HG03108 (cell line): ENCODE results near the gene ANOS1.

ENCODE experiments used
- ATAC-seq: cut with Tn5 transposase; IDR thresholded peaks from one replicate; pipeline ENCODE4 v1.9.1; 2021; ENCODE audit warnings: moderate library complexity; ENCODE audit not compliant: unreplicated experiment

The ANOS1 gene

DNA sequence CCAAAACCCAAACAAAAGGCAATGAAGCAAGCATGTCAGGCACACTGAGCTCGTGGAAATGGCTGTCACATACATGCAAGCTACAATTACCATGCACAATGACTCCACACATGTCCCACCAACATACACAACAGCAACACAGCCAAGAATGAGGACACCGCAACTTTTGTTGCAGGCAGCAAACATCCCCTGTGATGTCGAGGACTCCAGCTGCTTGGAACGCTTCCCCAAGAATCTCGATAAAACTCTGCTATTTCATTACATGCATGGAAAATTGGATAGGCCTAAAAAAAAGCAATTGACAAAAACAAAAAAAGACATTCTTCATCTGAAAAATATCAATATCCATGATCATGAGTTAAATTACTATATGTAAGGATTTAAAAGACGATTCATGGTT lies 11.8 kb downstream of the ANOS1 start:
- no peak for ATAC-seq

DNA sequence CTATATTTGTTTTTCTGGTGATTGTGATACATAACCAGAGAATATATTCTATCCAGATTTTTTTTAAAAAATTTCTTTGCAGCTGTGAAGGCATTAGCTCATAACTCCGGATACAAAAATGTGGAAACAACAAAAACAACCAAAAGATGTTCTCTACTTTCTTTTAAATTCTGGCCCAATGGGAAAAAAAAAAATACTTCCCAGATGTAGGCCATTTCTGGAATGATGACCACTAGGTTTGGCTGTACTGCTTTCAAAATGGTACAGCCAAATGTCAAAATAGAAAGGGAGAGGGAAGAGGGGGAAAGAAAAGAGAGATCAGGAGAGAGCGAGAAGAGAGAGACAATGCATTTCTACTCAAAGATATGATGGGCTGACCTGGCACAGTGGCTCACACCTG lies 14.6 kb downstream of the ANOS1 start:
- no peak for ATAC-seq

DNA sequence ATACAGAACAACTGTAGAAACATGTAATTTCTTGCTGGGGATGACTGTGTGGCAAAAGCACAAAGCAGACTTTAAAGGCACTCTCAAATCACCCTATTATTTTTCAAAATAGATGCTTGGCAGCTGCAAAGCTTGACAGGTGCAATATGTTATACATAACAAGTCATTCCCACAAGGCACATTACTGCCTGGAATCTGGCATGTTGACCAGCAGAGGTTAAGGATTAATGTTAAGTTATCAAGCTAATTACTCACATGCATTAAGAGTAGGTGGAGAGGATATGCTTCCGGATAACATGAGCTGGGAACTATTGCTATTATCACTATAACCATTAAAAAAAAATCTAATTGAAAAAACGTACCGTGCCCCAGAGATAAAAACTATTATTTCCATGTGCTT lies 17.8 kb downstream of the ANOS1 start:
- no peak for ATAC-seq

DNA sequence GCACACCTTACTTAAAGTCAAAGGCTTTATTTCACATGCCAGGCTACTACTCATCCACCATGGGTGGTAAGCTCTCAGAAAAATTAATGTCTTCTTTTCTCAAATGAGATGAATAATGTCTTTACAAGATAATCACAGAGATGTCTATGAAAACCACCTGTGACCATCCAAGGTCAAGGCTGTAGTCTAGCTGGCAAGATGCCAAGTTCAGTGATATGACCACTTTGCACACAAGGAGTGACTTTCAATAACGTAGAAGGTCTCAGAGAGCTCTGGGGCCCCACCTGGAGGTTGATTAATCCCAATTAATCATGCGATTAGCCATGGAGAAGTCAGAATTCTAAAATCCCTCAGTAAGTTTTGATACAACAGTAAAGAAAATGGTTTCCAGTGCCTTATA lies 20.5 kb downstream of the ANOS1 start:
- ATAC-seq, result no peak

DNA sequence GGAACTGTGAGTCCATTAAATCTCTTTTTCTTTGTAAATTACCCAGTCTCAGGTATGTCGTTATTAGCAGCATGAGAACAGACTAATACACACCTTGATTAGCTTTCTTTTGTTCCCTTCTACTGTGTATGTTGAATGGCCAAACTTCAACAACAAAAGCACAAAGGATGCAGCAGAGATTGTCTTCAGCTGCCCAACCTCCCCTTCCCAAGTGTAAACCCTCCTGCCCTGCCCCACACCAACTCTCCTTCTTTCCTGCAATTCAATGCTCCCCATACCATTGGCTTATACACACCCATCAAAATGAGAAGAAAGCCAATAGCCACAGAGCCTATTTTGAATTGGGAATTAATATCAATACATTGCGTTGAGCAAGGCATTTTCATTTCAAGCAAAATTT lies 27.8 kb downstream of the ANOS1 start:
- no peak for ATAC-seq

DNA sequence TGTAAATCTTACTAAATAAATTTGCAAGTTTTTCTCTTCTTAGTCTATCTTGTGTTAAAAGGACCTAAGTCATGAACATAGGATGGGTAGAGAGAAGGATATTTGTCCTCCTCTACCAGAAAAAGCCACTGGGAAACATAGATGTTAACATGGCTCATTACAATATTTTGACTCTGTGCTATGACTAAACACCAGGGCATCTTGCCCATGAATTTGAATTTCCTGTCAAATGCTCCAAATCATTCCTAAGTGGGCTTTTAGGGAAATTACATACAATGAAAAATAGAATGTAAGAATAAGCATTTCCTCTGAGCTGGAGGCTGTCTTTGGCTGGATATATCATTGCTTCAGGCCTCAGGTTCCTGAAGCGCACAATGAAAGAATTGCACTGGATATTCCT lies 39.1 kb downstream of the ANOS1 start:
- no peak for ATAC-seq

DNA sequence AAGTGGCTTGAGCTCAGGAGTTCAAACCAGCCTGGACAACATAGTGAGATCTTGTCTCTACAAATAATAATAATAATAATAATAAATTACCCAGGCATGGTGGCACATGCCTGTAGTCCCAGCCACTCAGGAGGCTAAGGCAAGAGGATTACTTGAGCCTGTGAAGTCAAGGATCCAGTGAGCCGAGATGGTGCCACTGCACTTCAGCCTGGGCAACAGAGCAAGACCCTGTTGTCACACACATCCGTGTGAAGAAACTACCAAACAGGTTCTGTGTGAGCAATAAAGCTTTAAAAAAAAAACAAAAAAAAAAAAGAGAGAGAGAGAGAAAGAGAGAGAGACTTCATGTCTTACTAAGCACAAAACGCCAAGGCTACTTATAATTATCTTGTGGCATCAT lies 42.5 kb downstream of the ANOS1 start:
- no peak for ATAC-seq

DNA sequence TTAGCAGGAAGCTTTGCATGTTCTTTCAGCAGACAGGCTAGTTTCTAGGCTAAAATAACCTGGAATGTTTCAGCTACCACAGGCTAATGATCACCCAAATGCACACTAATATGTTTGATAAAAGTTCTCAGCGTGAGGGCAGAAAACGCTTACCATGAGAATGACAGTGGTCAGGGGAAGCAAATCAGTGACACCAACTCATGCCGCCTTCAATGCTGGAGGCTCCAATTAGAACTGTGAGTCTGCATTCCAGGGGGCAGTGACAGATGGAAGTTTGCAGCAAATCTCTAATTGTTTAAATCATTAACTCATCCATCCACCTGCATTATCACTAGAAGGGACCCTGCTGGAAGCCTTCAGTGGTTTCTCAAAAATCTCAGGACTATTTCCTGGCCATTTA lies 43.2 kb downstream of the ANOS1 start:
- ATAC-seq, result no peak

DNA sequence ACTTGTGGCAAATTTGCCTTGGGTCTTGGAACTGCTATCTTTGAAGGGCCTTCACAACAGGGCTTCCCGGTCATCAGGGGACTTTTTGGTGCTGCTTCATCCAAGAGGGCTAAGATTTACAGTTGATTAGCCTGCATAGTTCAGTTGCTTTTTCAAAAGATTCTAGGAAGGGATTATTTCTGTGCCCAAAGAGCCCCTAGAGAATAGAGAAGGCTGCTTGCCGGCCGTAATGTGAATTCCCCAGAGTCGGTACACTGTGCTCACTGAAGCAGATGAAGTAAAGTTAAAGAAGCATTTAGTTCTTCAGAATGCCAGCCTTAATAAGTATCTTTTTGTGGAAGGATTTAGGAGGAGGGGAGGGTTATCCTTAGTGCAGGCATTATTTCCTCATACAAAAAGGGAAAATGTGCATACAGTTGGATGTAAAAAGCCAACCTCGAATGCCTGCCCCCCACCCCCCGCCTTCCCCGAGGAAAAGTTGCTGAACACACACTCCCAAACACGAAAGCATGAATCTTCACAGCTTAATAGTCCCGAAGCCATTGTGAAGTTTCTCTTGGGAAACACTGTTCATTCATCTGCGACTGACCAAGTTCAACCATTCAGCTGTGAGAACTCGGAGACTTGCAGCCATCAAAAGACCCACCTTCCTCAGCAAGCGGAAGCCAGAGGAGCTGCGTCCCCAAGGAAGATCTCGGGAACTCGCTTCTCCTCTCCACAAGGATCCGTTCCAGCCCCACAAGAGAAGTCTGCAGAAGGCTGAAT lies 47.6 kb downstream of the ANOS1 start:
- no peak for ATAC-seq

DNA sequence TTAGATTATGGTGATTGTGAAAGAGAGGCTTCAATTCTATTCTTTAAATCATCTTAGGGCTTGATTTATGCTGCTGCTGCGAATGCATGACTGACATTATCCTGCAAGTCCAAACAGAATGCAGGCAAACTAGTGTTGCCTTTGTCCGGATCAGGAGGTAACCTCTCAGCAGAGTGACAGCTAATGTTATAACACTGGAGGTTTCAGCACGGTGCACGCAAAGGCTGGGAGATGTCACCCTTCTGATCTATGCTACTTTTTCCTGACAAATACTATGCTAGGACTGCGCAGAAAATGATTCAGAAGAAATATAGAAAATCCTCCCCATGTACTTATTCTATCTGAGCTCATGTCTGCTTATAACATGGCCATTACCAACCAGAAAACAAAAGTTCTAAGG lies 48.2 kb downstream of the ANOS1 start:
- ATAC-seq, result no peak

DNA sequence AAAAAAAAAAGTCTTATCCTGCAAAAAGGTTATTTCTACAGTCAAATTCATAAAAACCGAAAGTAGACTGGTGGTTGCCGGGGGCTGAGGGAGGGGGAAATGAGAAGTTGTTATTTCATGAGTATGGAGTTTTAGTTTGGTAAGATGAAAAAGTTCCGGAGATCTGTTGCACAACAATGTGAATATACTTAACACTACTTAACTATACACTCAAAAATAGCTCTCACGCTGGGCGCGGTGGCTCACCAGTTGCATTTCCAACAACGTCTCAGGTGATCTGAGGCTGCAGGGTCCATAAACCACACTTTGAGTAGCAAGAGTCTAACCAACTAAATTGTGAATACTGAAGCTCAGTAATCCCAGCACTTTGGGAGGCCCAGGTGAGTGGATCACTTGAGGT lies 52.4 kb downstream of the ANOS1 start:
- ATAC-seq, result no peak

DNA sequence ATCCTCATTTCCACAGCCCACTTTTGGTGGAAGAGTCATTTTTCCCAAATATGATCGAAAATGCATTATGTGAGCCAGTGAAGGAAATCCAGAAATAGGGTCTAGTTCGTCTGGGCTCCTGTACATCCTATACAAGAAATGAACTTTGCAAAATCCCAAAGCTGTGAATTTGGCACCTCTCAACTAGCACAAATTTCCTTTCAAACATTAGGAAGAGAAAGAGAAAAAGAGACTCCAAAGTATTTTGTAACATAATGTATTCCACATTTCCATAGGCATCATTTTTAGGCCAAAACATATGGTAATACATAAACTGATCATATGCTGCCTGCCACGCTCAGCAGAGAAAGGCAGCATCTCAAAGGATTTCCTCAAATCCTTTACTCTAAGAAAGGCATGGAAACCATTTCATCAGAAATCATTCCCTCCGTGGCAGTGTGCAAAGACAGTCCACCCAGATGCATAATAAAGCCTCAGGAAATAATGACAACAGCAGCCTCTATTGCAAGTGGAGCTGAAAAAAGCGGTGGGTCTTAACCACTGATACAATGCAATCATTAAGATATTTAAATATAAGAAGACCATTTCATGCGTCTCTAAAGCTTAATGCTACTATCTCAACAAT lies 56.8 kb downstream of the ANOS1 start:
- no peak for ATAC-seq

DNA sequence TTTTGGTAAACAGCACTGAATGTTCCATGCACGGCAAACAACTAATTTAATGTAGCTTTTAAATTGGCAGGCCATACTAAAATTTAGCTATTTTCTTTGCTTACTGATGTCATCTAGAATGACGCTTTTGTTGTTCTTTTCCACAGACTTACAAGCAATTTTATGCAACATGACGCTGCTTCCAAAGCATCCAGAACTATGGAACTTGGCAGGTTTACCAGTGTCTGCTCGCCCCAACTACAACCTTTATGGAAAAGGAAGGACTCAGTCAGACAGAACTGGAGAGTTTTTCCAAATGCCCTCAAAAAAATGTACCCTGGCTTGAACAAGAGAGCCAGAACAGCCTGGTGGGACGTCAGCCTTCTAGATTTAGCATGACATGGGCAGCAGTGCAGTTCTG lies 58.7 kb downstream of the ANOS1 start:
- ATAC-seq, result no peak

DNA sequence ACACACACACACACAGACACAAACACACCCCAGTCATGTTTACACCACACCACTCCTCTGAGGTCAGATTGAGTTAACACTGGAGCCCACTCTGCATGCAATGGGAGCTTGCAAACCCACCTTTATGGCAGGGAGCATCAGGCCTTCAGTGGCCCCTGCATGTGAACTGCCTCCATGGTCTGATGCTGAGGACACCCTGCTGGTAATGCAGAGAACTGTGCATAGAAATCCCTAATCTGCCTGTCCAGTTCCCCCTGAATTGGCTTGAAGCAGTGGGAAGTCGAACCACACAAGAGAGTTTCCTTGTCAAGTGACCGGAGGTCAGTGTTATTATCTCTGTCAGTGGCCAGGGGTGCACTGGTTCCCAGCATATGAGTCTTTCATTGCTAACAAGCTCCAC lies 59.8 kb downstream of the ANOS1 start:
- ATAC-seq, result no peak

DNA sequence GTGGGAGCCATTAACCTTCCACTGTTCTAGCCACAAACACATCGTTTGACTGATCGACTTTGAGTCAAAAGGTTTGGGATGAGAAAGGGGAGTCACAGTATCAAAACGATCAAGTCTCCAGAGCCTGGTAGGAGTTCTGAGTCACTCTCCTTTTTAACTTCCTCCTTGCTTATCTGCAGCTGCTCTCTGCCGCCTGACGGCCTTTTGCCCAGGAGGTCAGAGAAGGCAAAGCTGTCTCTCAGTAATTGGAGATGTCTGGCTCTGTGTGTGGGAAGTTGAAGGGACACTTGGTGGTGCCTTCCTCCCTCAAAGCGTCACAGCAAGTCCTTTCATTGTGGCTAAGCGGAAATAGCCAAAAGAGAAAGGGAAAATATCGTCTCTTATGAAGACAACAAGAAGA lies 63.1 kb downstream of the ANOS1 start:
- no peak for ATAC-seq

DNA sequence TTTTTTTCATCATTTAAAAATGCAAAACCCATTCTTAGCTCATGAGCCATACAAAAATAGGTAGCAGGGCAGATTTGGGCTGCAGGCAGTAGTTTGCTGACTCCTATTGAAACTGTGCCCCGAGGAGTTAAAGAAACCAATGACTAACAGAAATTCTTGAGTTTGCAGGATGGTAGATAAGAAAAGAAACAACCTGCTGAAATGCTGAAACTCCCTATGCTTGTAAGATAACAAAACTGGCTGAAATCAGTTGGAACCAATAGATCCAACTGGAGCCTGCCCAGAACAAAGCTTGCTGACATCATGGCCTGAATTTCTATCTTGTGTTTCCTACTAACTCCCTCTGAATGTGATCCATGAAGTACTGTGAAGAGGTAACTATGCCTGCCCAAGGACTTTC lies 68.6 kb downstream of the ANOS1 start:
- ATAC-seq, result no peak

DNA sequence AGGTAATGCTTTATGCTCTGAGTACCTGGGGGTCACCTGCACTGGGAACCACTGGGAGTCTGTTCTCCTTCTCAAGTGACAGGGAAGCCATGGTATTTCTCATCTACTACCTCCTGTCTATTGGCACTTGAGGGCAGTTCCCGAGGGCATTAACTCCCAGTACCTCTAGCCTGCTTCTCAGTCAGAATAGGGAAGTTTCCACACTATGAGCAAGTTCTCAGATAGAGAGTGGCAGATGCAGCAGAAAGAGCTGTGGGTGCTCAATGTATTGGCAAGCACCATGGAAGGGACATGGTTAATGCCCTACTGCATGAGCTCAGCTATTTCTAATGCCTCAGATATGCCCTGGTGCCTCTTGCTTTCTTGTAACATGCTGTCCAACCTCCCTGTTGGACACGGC lies 74.1 kb downstream of the ANOS1 start:
- ATAC-seq, result no peak

DNA sequence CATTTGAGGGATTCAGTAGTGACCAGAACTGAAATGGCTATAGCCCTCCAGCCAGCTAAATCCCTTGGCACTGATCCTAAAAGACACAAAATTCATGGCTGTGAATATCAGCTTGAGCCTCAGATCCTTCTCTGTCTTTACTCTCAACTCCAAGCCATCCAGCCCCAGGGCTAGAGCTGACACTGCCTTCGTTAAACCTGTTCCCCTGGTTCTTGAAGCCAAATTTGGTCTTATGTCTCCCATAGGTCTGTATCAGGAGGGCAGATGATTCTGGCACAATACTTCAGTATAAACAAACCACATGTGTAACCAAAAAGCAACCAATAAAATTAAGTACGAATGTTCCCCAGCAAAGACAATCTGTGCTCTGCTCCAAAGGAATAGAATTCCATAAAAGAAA lies 78.0 kb downstream of the ANOS1 start:
- no peak for ATAC-seq

DNA sequence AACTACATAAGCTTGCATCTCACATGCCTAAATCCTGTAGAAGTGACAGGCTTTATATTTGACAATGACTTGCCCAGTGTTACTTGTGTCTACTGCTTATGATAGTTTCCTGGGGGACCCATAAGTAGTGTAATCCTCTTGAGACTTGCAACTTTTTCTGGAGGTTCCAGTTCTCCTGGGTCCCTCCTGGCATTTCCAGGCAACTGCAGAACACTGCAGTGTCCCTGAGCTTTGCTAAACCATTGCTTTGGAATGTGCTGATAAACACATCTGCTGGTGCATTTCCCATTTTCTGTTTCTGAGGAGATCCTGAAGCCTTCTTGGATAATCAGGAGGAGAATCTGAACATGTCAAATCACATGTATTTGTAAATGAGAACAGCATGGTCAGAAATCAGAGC lies 82.0 kb downstream of the ANOS1 start:
- no peak for ATAC-seq

DNA sequence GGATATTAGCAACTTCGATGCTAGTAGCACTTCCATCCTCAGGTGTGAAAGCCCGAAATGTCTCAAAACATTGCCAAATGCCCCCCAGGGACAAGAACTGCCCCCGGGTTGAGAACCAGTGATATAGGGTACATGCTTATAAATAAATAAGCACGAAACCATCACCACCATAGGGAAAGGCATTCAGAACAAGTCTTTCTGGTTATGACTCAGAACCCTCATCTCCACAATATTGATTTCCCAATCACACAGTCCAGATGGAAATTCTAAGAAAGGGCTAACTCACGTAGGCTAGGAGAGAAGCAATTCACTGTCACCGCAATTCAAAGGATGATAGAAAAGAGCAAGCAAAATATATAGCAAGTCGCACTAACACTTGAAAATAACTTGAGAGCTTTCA lies 84.8 kb downstream of the ANOS1 start:
- ATAC-seq, result no peak

DNA sequence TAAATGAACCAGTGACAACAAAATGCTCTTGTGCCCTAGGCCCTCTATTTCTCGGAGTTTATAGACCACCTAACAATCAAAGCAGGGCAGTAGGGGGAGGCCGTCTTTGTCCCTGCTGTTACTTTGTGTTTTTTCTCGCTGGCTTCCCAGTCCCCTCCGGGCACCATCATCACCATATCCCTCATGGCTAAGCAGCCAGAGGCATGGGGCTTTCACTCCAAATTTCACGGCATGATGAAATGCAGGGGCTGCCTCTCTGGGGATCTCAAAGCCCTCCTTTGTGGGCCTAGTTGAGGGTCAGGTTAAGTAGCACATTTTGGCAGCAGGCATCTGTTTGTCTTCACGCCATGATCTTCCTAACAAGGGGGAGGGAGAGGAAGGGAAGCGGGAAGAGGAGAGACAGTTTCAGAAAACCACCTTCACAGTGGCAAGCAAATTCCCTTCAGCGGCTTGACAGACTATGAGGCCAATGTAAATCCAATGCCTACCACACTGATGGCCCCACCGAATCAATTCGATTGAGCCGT lies 91.9 kb downstream of the ANOS1 start:
- no peak for ATAC-seq

DNA sequence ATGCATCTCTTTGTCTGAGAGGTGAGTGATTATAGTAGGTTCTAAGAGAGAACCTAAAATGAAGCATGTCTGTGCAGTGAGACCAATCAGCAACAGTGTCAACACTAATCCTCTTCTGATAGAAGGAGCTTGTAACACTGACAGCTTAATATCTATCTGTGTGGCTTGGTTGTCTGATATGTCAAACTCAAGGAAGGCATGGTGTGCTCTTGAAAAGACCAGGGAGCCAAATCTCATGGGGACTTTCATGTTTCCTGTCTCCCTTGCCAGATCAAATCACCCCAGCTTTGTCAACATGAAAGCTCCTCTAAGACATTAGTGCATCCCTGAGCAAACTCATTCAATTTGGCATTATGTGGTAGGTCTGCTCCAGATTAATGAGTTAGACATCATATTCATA lies 95.4 kb downstream of the ANOS1 start:
- no peak for ATAC-seq

DNA sequence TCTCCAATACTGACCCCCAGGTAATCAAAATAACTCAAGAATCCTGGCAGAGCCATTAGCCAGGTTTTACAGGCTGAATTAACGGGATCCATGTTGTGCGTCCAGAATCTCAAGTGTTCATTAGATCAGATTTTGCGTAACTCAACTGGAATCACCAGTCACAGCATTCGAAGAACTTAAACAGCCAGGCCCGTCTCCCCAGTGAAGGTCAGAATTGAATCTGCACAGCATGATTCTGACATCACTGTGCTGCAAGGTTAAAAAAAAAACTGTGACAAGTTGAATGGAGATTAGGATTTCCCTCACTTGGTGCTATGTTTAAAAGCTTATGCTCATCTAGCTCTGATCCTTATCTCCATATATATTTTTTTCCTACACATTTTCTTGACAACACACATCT lies 96.1 kb downstream of the ANOS1 start:
- ATAC-seq, result no peak
